HG02852 (cell line): Measurements from ENCODE around the gene CDX2.

Source experiments
- ATAC-seq: cut with Tn5 transposase; IDR thresholded peaks from one replicate; pipeline ENCODE4 v1.9.1; 2021; ENCODE audit warnings: mild to moderate bottlenecking, moderate library complexity; ENCODE audit not compliant: unreplicated experiment

CDX2 gene

GRCh38 chr13:27933118-27933517 lies 36.0 kb downstream of the CDX2 start:
- ATAC-seq = no peak

GRCh38 chr13:27929868-27930267 lies 39.2 kb downstream of the CDX2 start:
- no peak for ATAC-seq

GRCh38 chr13:27928805-27929753 lies 40.0 kb downstream of the CDX2 start:
- ATAC-seq = no peak

- ATAC-seq = no peak
Observed at GRCh38 chr13:27928353-27928804, 40.7 kb downstream of the CDX2 start.

GRCh38 chr13:27927444-27928352 lies 41.4 kb downstream of the CDX2 start:
- ATAC-seq = no peak

GRCh38 chr13:27926644-27927434 lies 42.3 kb downstream of the CDX2 start:
- no peak for ATAC-seq

- ATAC-seq = no peak
Observed at GRCh38 chr13:27925220-27925991, 43.7 kb downstream of the CDX2 start.

GRCh38 chr13:27924529-27925141 lies 44.5 kb downstream of the CDX2 start:
- no peak for ATAC-seq

- no peak for ATAC-seq
Observed at GRCh38 chr13:27923794-27924528, 45.2 kb downstream of the CDX2 start.

- ATAC-seq = no peak
Observed at GRCh38 chr13:27922883-27923612, 46.1 kb downstream of the CDX2 start.

GRCh38 chr13:27921961-27922882 lies 46.9 kb downstream of the CDX2 start:
- ATAC-seq = no peak

GRCh38 chr13:27921421-27921960 lies 47.6 kb downstream of the CDX2 start:
- no peak for ATAC-seq

- no peak for ATAC-seq
Observed at GRCh38 chr13:27920677-27921420, 48.3 kb downstream of the CDX2 start.

- ATAC-seq = no peak
Observed at GRCh38 chr13:27919934-27920676, 49.0 kb downstream of the CDX2 start, which contains the start of gene PDX1. PDX1 (plus strand) TSS chr13:27920000; CDS start chr13:27920139, 139 bp downstream.

GRCh38 chr13:27919659-27919933 lies 49.5 kb downstream of the CDX2 start:
- ATAC-seq = no peak
